ENCODE results near the gene NCAPH2. TPM values are rescaled to one million over a fixed set of nuclear protein-coding genes. Genes with fewer than 3 reads are reported as not detected.

Gene NCAPH2
- polyA plus RNA-seq (ENCODE audit: insufficient read length in 3 of 3), result 10 to 100 TPM; 48.3 to 57.4 (median 56.6) TPM
- long read RNA-seq, donor 1, partial matches to known transcripts, result 34 of 45 reads
- long read RNA-seq, donor 1, other reads (novel, unspliced or antisense), result 5 of 45 reads
- long read RNA-seq, donor 2, transcript NCAPH2-205 (20 exons, 2,037 nt), result major isoform, 15 of 19 reads
- long read RNA-seq, donor 2, partial matches to known transcripts, result 0 of 19 reads
- long read RNA-seq, donor 2, other reads (novel, unspliced or antisense), result 0 of 19 reads
- long read RNA-seq, donor 3, partial matches to known transcripts, result 0 of 5 reads
- long read RNA-seq, donor 3, other reads (novel, unspliced or antisense), result 0 of 5 reads
- long read RNA-seq, donor 4, transcript NCAPH2-205 (20 exons, 2,037 nt), result major isoform, 9 of 34 reads
- long read RNA-seq, donor 4, partial matches to known transcripts, result 0 of 34 reads
- long read RNA-seq, donor 4, other reads (novel, unspliced or antisense), result 23 of 34 reads
- long read RNA-seq, donor 5, partial matches to known transcripts, result 0 of 4 reads
- long read RNA-seq, donor 5, other reads (novel, unspliced or antisense), result 0 of 4 reads
- long read RNA-seq, donor 6, transcript NCAPH2-205 (20 exons, 2,037 nt), result major isoform, 6 of 9 reads
- long read RNA-seq, donor 6, partial matches to known transcripts, result 0 of 9 reads
- long read RNA-seq, donor 6, other reads (novel, unspliced or antisense), result 0 of 9 reads
- long read RNA-seq, donor 7, transcript NCAPH2-205 (20 exons, 2,037 nt), result major isoform, 7 of 8 reads
- long read RNA-seq, donor 7, partial matches to known transcripts, result 0 of 8 reads
- long read RNA-seq, donor 7, other reads (novel, unspliced or antisense), result 0 of 8 reads
- long read RNA-seq, donor 8, partial matches to known transcripts, result 0 of 2 reads
- long read RNA-seq, donor 8, other reads (novel, unspliced or antisense), result 0 of 2 reads
- long read RNA-seq, donor 9, transcript NCAPH2-205 (20 exons, 2,037 nt), result major isoform, 10 of 14 reads
- long read RNA-seq, donor 9, partial matches to known transcripts, result 0 of 14 reads
- long read RNA-seq, donor 9, other reads (novel, unspliced or antisense), result 0 of 14 reads
- long read RNA-seq, donor 10, transcript NCAPH2-205 (20 exons, 2,037 nt), result major isoform, 8 of 11 reads
- long read RNA-seq, donor 10, partial matches to known transcripts, result 0 of 11 reads
- long read RNA-seq, donor 10, other reads (novel, unspliced or antisense), result 0 of 11 reads
- long read RNA-seq, donor 11, transcript NCAPH2-205 (20 exons, 2,037 nt), result major isoform, 8 of 18 reads
- long read RNA-seq, donor 11, partial matches to known transcripts, result 10 of 18 reads
- long read RNA-seq, donor 11, other reads (novel, unspliced or antisense), result 0 of 18 reads
- long read RNA-seq, donor 12, transcript NCAPH2-205 (20 exons, 2,037 nt), result major isoform, 13 of 15 reads
- long read RNA-seq, donor 12, partial matches to known transcripts, result 0 of 15 reads
- long read RNA-seq, donor 12, other reads (novel, unspliced or antisense), result 0 of 15 reads
- long read RNA-seq, donor 13, partial matches to known transcripts, result 0 of 4 reads
- long read RNA-seq, donor 13, other reads (novel, unspliced or antisense), result 0 of 4 reads
- long read RNA-seq, donor 14, transcript NCAPH2-205 (20 exons, 2,037 nt), result major isoform, 8 of 9 reads
- long read RNA-seq, donor 14, partial matches to known transcripts, result 0 of 9 reads
- long read RNA-seq, donor 14, other reads (novel, unspliced or antisense), result 0 of 9 reads
- long read RNA-seq, donor 15, transcript NCAPH2-205 (20 exons, 2,037 nt), result major isoform, 13 of 70 reads
- long read RNA-seq, donor 15, partial matches to known transcripts, result 42 of 70 reads
- long read RNA-seq, donor 15, other reads (novel, unspliced or antisense), result 12 of 70 reads
- long read RNA-seq, donor 16, partial matches to known transcripts, result 0 of 32 reads
- long read RNA-seq, donor 16, other reads (novel, unspliced or antisense), result 28 of 32 reads

DNA sequence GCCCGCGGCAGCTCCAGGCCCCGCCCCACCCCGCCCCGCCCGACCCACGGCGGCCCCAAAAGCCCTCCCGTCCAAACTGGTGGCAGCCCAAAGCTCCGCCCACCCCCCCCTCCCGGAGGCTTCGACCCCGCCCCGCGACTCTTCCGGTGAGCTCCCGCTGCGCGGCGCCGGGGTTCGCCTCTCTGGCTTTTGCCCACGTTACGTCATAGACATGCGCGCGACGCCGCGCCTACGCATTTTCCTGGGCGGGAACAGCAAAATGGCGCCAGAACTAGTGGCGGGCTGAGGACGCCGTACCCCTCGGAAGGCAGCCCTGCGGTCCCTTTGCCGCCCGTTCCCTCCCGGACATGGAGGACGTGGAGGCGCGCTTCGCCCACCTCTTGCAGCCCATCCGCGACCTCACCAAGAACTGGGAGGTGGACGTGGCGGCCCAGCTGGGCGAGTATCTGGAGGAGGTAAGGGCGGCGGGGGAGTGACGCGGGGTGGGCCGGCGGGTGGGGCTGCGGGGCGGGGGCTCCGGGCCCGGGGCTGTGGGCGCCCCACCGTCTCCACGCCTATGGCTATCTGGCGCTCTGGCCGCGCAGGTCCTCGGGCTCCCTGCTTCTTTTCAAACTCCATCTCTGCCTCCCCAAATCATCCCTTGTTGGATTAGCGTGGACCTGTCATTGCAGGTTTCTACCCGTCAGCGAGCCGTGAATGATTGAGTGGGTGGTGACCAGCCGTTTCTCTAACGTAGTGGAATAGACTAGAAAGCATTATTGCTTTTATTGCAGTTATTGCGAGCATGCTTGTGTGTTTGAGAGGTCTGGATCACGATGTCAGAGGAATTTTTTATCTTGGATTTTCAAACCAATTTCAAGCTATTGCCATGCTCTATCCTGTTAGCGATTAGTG, at the start of gene NCAPH2:
Gene NCAPH2, plus strand, starts transcription at position 234 of the 894 bp plus-strand sequence. Its CDS starts 114 bp downstream, at position 348.
- peak; percentile 98 for DNase-seq

DNA sequence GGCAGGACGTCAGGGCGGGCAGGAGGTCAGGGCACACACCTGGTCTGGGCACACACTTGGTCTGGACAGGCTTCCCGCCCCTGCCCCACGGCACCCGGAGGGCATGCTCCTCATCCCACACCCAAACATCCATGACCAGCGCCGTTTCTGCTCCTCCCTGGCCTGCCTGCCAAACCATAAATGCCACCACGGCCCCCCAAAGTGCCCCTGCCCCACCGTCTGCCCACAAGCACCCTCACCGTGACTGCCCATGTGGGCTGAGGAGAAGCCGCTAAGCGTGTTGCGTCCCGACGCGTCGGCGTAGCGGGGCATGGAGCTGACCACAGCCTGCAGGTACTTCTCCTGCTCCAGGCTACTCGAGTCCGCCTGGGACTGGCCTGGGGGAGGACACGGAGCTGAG, 49.0 kb upstream of the NCAPH2 start:
- DNase-seq, result no peak

DNA sequence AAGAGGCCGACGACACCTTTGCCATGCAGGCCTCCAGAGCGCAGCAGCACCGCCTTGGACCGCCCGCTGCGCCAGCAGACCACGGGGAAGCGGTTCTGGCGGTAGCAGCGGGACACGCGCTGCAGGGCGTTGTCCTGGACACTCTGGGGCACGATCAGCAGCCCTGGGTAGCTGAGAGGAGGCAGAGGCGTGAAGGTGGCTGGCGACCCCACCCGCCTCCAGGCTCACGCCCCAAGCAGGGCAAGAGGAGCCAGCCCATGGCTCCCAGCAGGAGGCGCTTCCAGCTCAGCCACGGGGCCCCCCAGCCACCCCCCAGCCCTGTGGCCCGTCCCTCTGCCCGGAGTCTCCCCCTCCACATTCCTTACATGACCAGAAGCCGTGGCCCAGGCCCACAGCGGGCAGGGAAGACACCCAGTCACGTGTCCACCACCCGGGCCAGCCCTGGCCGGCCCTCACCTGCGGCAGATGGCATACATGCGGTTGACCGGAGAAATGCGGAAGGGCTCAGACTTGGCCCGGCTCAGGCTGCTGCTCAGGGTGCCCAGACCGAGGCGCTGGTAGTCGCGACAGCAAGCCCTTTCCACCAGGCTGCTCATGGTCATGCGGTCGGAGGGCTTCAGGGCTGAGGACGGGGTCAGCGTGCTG, 48.4 kb upstream of the NCAPH2 start:
- no peak for DNase-seq

DNA sequence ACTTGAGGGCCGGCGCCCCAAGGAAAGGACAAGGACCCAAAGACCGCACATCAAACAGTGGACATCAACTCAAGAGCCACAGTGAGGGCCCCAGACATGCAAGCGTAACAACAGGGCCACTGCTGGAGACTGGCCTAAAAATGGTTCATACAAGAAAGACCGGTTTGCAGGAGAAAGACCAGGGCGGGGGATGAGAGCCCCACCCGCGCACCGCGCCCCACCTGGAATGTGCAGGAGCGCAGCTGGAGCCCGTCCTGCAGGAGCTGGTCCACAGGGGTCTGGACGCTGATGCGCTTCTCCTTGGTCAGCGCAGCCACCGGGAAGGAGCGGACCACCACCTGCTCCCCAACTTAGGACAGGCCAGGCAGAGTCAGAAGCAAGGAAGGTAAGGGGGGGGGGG, 47.1 kb upstream of the NCAPH2 start:
- no peak for DNase-seq

GRCh38 chr22:50461536-50461935, 46.5 kb upstream of the NCAPH2 start:
- DNase-seq, result no peak

DNA sequence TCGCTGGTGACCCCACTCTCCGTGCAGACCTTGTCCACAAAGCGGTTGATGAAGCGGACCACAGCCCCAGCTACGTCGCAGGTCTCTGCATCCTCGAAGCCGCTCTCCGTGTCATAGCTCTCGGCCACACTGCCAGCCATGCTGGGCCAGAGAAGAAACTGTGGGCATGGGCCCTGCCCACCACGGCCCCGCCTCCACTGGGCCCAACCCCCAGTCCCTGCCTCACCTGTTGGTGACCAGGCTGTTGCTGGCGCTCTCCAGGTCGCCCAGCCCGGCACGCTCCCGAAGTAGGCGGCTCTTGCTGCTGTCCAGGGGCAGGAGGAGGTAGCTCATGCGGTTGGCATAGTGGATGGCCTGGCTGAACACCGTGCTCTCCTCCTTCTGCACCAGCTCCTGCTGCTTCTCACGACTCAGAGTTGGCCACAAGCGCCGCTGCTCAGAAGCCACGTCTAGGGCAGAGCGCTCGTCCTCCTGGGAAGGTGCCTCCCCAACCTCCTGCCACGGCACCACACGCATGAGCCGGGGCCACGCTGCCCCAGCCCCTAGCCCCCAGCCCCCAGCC, 46.0 kb upstream of the NCAPH2 start:
- no peak for DNase-seq

GRCh38 chr22:50463188-50463900, 44.7 kb upstream of the NCAPH2 start:
- no peak for DNase-seq

GRCh38 chr22:50464451-50464850, 43.6 kb upstream of the NCAPH2 start:
- DNase-seq, result no peak

- DNase-seq, result no peak
Measured at GRCh38 chr22:50465066-50465930, 42.7 kb upstream of the NCAPH2 start.

DNA sequence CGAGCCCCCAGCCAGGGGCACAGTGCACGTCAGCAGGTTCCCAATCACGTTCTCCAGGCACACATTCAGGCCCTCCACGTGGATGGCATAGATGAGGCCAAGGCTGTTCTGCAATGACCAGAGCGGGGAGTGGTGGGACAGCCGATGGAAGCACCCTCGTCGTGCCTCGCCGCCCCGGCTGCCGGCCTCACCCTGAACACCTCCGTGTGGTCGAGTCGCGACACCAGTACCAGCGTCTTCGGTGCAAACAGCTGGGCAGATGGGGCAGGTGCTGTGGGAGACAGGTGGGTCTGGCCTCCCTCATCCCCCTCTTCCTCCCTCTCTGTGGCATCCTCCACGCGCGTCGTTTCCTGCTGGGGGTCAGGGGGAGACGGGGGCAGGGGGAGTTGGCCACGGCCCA, 40.7 kb upstream of the NCAPH2 start:
- no peak for DNase-seq

DNA sequence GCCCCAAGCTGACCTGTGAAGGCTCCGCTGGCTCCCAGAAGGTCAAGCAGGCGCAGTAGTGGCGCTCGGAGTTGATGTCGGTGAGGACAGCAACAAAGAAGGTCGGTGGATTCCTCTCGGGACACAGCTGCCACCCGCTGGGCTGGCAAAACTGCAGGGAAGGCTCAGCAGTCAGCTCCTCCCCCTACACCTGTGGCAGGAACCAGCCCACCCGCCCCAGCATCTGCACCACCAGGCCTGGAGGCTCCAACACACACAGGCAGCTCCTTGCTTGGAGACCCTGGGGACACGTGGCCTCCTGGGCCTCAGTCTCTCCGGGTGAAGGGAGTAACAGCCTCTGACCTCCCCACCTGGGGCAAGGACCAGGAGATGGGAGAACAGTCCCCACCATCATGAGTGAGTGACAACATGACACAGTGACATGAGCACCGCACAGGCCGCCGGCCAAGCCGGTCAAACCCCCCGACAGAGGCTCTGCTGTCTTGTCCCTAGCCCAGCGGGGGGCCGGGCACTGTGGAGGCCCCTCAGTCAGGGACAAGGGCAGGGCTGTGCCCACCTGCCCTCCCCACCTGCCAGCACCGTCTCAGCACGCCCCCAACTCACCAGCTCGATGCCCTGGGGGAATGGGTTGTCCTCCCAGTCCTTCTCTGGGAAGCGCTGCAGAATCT, 40.1 kb upstream of the NCAPH2 start:
- DNase-seq, result no peak

- DNase-seq, result no peak
Measured at GRCh38 chr22:50468626-50469025, 39.4 kb upstream of the NCAPH2 start.

DNA sequence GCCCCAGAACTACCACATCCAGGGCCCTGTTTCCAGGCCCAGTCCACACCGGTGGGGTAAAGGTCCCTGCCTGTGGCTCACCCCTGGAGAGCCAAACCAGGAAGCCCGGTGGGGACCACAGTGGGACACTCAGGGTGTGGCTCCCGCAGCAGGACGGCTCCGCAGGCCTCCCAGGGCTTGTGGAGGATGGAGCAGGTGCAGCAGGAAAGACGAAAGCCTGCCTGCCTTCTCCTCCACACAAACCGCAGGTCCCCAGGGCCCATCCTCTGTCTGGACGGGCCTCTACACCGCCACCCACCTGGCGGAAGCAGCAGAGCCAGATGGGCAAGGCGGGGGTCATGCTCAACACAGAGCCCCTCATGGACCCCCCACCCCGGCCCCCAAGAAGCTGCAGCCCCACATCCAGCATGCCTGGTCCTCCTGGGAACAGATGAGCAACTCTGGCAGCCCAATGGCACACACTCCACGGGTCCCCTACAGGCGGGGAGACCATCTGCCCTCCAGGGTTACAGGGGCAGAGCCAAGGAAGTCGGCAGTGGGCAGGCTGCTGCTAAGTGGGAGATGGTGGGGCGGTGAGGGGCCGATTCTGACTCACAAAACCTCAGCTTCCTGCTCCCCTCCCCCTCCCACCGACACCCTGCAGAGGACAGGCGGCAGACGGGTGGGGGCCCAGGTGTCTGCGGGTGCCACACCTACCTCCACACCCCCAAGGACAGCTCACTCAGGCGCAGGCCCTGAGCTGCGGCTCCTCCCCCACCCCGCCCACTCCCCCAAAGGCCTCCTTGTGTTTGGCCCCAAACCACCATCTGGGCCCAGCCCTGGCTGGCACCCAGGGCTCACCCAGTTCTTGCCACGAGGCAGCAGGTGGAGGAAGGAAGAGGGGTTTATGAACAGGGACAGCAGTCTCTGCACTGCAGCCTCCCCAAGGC, 38.4 kb upstream of the NCAPH2 start:
- no peak for DNase-seq

GRCh38 chr22:50470491-50470890, 37.5 kb upstream of the NCAPH2 start:
- no peak for DNase-seq

DNA sequence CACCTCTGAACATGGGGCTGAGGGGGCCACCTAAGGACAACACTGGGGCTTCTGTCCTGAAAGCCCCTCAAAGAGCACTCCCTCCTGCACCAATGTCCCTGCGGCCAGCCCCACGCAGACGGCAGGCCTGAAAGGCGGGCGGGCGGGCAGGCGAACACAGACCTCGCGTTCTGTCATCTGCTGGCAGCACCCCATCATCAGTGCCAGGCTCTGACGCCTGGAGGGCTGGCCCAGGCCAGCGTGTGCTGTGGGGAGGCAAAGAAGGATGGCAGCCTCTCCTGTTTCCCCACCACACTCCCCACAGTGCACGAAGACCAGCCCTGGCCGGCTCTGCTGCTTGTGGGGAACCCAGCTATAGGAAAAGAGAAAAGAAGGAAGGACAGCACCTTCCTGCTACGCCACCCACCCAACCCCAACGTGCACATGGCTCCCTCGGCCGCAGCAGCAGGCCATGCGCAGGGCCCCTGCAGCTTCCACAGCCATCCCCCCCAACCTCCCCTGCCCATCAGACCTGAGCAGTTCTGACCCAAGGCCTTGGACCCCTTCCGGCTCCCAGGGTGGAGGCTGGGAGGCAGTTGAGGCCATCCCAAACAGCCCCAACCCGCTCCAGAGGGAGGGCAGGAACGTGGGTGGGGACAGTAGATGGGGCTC, 36.7 kb upstream of the NCAPH2 start:
- no peak for DNase-seq
